ENCODE measurements around the gene TBC1D14. TPM values are rescaled to one million over a fixed set of nuclear protein-coding genes. Genes with fewer than 3 reads are reported as not detected.

TBC1D14 gene
- total RNA-seq, 2 experiments from 2014 or later = 49.0 to 49.1 TPM

- H3K36me3 Mint-ChIP-seq = peaks cover 15% of the 10 kb centered on the region
- CTCF ChIA-PET = interaction anchor here (0.6 to 0.8 kb wide), 3 partner anchors 14 to 180 kb away, joined by 3 to 4 read pairs (median 3); no protein-coding TSS in a partner anchor
- ATAC-seq = no peak
- H3K4me3 Mint-ChIP-seq = no peak overlapping the region
- H3K4me1 Mint-ChIP-seq = peaks cover 14% of the 10 kb centered on the region
- H3K27ac Mint-ChIP-seq = no peak overlapping the region
- no peak for DNase-seq
- H3K9me3 Mint-ChIP-seq (ENCODE audit: low read depth) = no peaks in the 10 kb centered on the region
- no peaks in the 10 kb centered on the region for H3K27me3 Mint-ChIP-seq
Measured at GRCh38 chr4:7052923-7053715, 143.5 kb downstream of the TBC1D14 start.

- peaks cover 24% of the 10 kb centered on the region for H3K4me1 Mint-ChIP-seq
- H3K36me3 Mint-ChIP-seq = peaks cover 24% of the 10 kb centered on the region
- H3K9me3 Mint-ChIP-seq (ENCODE audit: low read depth) = no peaks in the 10 kb centered on the region
- CTCF ChIA-PET = interaction anchor here (0.7 to 1.5 kb wide), 4 partner anchors 10 to 16 kb away, joined by 3 to 5 read pairs (median 3); partner anchors contain the start of genes GRPEL1 and TADA2B
- no peak overlapping the region for H3K27ac Mint-ChIP-seq
- no peaks in the 10 kb centered on the region for H3K27me3 Mint-ChIP-seq
- DNase-seq (no peak), ATAC-seq (no peak)
- H3K4me3 Mint-ChIP-seq = no peak overlapping the region
Measured at GRCh38 chr4:7054106-7054880, 144.7 kb downstream of the TBC1D14 start.

- Mint-ChIP-seq H3K27ac (no peak overlapping the region), H3K4me1 (peaks cover 24% of the 10 kb centered on the region), H3K27me3 (no peaks in the 10 kb centered on the region), H3K4me3 (no peak overlapping the region), H3K36me3 (peaks cover 29% of the 10 kb centered on the region), H3K9me3 (ENCODE audit: low read depth) (no peaks in the 10 kb centered on the region)
- CTCF ChIA-PET = interaction anchor here (1.0 to 2.7 kb wide), 3 partner anchors 12 to 13 kb away, joined by 3 to 11 read pairs (median 3); partner anchors contain the start of genes GRPEL1 and TADA2B
- no peak for ATAC-seq
- DNase-seq = no peak
Measured at GRCh38 chr4:7055111-7055989, 145.7 kb downstream of the TBC1D14 start.

GRCh38 chr4:7055990-7056325 is 146.3 kb downstream of the TBC1D14 start:
- Mint-ChIP-seq H3K27me3 (no peaks in the 10 kb centered on the region), H3K4me1 (peaks cover 22% of the 10 kb centered on the region), H3K27ac (no peak overlapping the region), H3K36me3 (peaks cover 34% of the 10 kb centered on the region), H3K4me3 (no peak overlapping the region), H3K9me3 (ENCODE audit: low read depth) (no peaks in the 10 kb centered on the region)
- CTCF ChIA-PET = interaction anchor here (1.0 to 2.7 kb wide), 2 partner anchors 11 to 13 kb away, joined by 3 to 11 read pairs; partner anchors contain the start of gene TADA2B
- ATAC-seq (no peak), DNase-seq (no peak)

GRCh38 chr4:7058792-7059191 is 149.2 kb downstream of the TBC1D14 start:
- no peaks in the 10 kb centered on the region for H3K27me3 Mint-ChIP-seq
- H3K4me1 Mint-ChIP-seq = peaks cover 15% of the 10 kb centered on the region
- peaks cover 56% of the 10 kb centered on the region for H3K36me3 Mint-ChIP-seq
- H3K9me3 Mint-ChIP-seq (ENCODE audit: low read depth) = no peaks in the 10 kb centered on the region
- H3K4me3 Mint-ChIP-seq = no peak overlapping the region
- peak overlapping the region; percentile 45 for H3K27ac Mint-ChIP-seq
- DNase-seq (no peak), ATAC-seq (no peak)
- CTCF ChIA-PET = interaction anchor here (1.7 kb wide), 1 partner anchor 11 kb away, joined by 8 read pairs; no protein-coding TSS in a partner anchor

GRCh38 chr4:7059662-7060061 is 150.0 kb downstream of the TBC1D14 start:
- peaks cover 54% of the 10 kb centered on the region for H3K36me3 Mint-ChIP-seq
- no peak overlapping the region for H3K4me3 Mint-ChIP-seq
- CTCF ChIA-PET = interaction anchor here (0.9 to 1.7 kb wide), 2 partner anchors 10 to 12 kb away, joined by 3 to 8 read pairs; no protein-coding TSS in a partner anchor
- DNase-seq (no peak), ATAC-seq (no peak)
- H3K9me3 Mint-ChIP-seq (ENCODE audit: low read depth) = no peaks in the 10 kb centered on the region
- H3K27me3 Mint-ChIP-seq = no peaks in the 10 kb centered on the region
- H3K27ac Mint-ChIP-seq = no peak overlapping the region
- H3K4me1 Mint-ChIP-seq = peaks cover 15% of the 10 kb centered on the region

GRCh38 chr4:7060346-7061150 is 150.9 kb downstream of the TBC1D14 start:
- peaks cover 55% of the 10 kb centered on the region for H3K36me3 Mint-ChIP-seq
- no peak overlapping the region for H3K27ac Mint-ChIP-seq
- no peaks in the 10 kb centered on the region for H3K9me3 Mint-ChIP-seq (ENCODE audit: low read depth)
- H3K4me3 Mint-ChIP-seq = no peak overlapping the region
- H3K4me1 Mint-ChIP-seq = peaks cover 20% of the 10 kb centered on the region
- CTCF ChIA-PET = interaction anchor here (1.7 to 11.0 kb wide), 3 partner anchors 9 to 18 kb away, joined by 8 to 153 read pairs (median 12); partner anchors contain the start of gene TADA2B
- no peak for ATAC-seq
- DNase-seq = no peak
- H3K27me3 Mint-ChIP-seq = no peaks in the 10 kb centered on the region

- DNase-seq (no peak), ATAC-seq (no peak)
- Mint-ChIP-seq H3K27me3 (no peaks in the 10 kb centered on the region), H3K36me3 (peaks cover 56% of the 10 kb centered on the region), H3K27ac (no peak overlapping the region), H3K4me3 (no peak overlapping the region), H3K9me3 (ENCODE audit: low read depth) (no peaks in the 10 kb centered on the region), H3K4me1 (peaks cover 32% of the 10 kb centered on the region)
- CTCF ChIA-PET = interaction anchor here (1.5 to 11.0 kb wide), 3 partner anchors 10 to 21 kb away, joined by 4 to 153 read pairs (median 12); partner anchors contain the start of gene TADA2B
Measured at GRCh38 chr4:7061815-7062214, 152.2 kb downstream of the TBC1D14 start.

GRCh38 chr4:7062816-7063215 is 153.2 kb downstream of the TBC1D14 start:
- Mint-ChIP-seq H3K27ac (no peak overlapping the region), H3K27me3 (no peaks in the 10 kb centered on the region), H3K36me3 (peaks cover 58% of the 10 kb centered on the region), H3K4me1 (peaks cover 35% of the 10 kb centered on the region), H3K4me3 (no peak overlapping the region), H3K9me3 (ENCODE audit: low read depth) (no peaks in the 10 kb centered on the region)
- ATAC-seq = no peak
- CTCF ChIA-PET = interaction anchor here (1.5 to 11.0 kb wide), 3 partner anchors 9 to 20 kb away, joined by 4 to 153 read pairs (median 12); partner anchors contain the start of gene TADA2B
- DNase-seq = no peak

- Mint-ChIP-seq H3K4me1 (peaks cover 35% of the 10 kb centered on the region), H3K36me3 (peaks cover 57% of the 10 kb centered on the region), H3K9me3 (ENCODE audit: low read depth) (no peaks in the 10 kb centered on the region), H3K27ac (peak overlapping the region; percentile 19), H3K27me3 (no peaks in the 10 kb centered on the region), H3K4me3 (no peak overlapping the region)
- ATAC-seq = no peak
- CTCF ChIA-PET = interaction anchor here (1.5 to 11.0 kb wide), 3 partner anchors 8 to 20 kb away, joined by 4 to 153 read pairs (median 12); partner anchors contain the start of gene TADA2B
- no peak for DNase-seq
Measured at GRCh38 chr4:7063362-7063761, 153.7 kb downstream of the TBC1D14 start.

- Mint-ChIP-seq H3K27me3 (peaks cover 2% of the 10 kb centered on the region), H3K4me1 (peaks cover 42% of the 10 kb centered on the region), H3K9me3 (ENCODE audit: low read depth) (no peaks in the 10 kb centered on the region), H3K4me3 (peak overlapping the region; percentile 87), H3K27ac (no peak overlapping the region), H3K36me3 (peaks cover 39% of the 10 kb centered on the region)
- CTCF ChIA-PET = interaction anchor here (0.7 to 11.0 kb wide), 5 partner anchors 23 to 520 kb away, joined by 3 to 153 read pairs (median 5); partner anchors contain the start of genes BLOC1S4 and TADA2B
- DNase-seq (no peak), ATAC-seq (no peak)
Measured at GRCh38 chr4:7066006-7066405, 156.4 kb downstream of the TBC1D14 start.

- CTCF ChIA-PET = interaction anchor here (1.1 to 11.0 kb wide), 9 partner anchors 11 to 392 kb away, joined by 3 to 153 read pairs (median 6); partner anchors contain the start of genes BLOC1S4 and TADA2B
- DNase-seq (no peak), ATAC-seq (no peak)
- peaks cover 34% of the 10 kb centered on the region for H3K36me3 Mint-ChIP-seq
- H3K4me3 Mint-ChIP-seq = peak overlapping the region; percentile 87
- H3K4me1 Mint-ChIP-seq = peaks cover 42% of the 10 kb centered on the region
- no peaks in the 10 kb centered on the region for H3K9me3 Mint-ChIP-seq (ENCODE audit: low read depth)
- H3K27ac Mint-ChIP-seq = peak overlapping the region; percentile 93
- H3K27me3 Mint-ChIP-seq = peaks cover 4% of the 10 kb centered on the region
Measured at GRCh38 chr4:7066493-7066892, 156.9 kb downstream of the TBC1D14 start.
